ENCODE measurements around the gene TPRG1L. TPM values are rescaled to one million over a fixed set of nuclear protein-coding genes. Genes with fewer than 3 reads are reported as not detected.

The TPRG1L gene
- total RNA-seq, 1 experiment from 2014 or later, result 24.0 TPM

DNA sequence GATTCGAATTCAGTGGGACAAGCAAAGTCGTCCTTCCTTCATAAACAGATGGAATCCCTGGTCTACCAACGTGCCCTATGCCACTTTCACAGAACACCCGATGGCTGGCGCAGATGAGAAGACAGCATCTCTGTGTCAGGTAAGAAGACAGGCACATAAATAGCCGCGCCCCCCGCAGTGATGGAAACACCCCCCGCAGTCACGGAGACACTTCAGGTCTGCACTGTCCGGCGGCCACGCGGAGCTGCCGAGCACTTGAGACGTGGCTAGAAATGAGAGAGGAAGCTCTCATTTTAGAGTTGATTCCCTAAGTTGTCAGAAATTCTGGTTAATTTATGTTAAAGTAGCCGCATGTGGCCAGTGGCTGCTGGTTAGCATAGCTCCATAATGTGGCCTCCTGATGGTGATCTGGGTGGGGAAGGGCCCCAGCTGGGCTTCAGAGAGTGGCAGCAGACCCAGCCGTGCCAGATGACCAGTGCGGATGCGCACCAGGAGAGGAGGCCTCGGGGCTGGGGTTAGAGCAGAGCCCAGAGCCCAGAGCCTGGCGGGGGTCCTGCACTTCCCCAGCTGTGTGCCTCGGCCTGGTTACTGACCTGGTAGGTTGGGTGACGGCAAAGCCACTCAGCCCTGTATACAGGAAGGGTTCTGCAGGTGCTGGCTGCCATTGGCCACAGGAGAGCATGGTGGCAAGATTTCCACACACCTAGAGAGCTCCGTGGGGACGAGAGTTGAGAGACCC lies 2.9 kb downstream of the TPRG1L start:
- Histone ChIP-seq H3K23ac (ENCODE audit: insufficient read length, low read depth, low read length) (no peak overlapping the region), H3K27ac (ENCODE audit: insufficient read length, low read depth, low read length) (no peak overlapping the region), H4K20me1 (ENCODE audit: control insufficient read depth, insufficient read depth, insufficient read length) (no peaks in the 10 kb centered on the region), H3K9me3 (ENCODE audit: control insufficient read depth, low read depth, low read length) (no peaks in the 10 kb centered on the region), H2BK5ac (ENCODE audit: insufficient read length, low read length) (no peak overlapping the region), H3K79me2 (ENCODE audit: insufficient read depth, low read length) (no peaks in the 10 kb centered on the region), H4K91ac (ENCODE audit: insufficient read length, low read depth, low read length) (no peak overlapping the region), H2AFZ (ENCODE audit: low read length) (no peak overlapping the region), H2BK120ac (ENCODE audit: low read depth, low read length, poor library complexity, severe bottlenecking) (no peak overlapping the region), H3K4me2 (ENCODE audit: insufficient read depth, insufficient read length, low read length) (no peak overlapping the region), H2AK5ac (ENCODE audit: insufficient read length, low read length) (no peak overlapping the region), H3K23me2 (ENCODE audit: insufficient read length, low read depth, low read length, poor library complexity, severe bottlenecking) (peaks cover 9% of the 10 kb centered on the region), H3T11ph (ENCODE audit: low read length) (no peak overlapping the region), H4K5ac (ENCODE audit: insufficient read length, low read depth, low read length) (no peak overlapping the region), H2BK20ac (ENCODE audit: low read depth, low read length, poor library complexity, severe bottlenecking) (no peak overlapping the region), H2BK12ac (ENCODE audit: insufficient read length, low read depth, low read length) (no peak overlapping the region), H3K27me3 (ENCODE audit: insufficient read depth, low read length) (no peaks in the 10 kb centered on the region), H4K8ac (replicated peaks; ENCODE audit: insufficient read length, low read depth, low read length) (no peak overlapping the region), H3K79me1 (ENCODE audit: insufficient read depth, low read depth, low read length, poor library complexity, severe bottlenecking) (no peaks in the 10 kb centered on the region), H3K4ac (ENCODE audit: low read depth, low read length) (no peak overlapping the region), H2BK15ac (ENCODE audit: low read depth, low read length) (no peak overlapping the region), H3K9ac (ENCODE audit: extremely low read depth, insufficient read length, low read length) (no peak overlapping the region), H3K56ac (ENCODE audit: insufficient read length, low read depth, low read length) (no peak overlapping the region), H3K18ac (ENCODE audit: insufficient read length, low read depth, low read length) (no peak overlapping the region), H3K4me1 (ENCODE audit: insufficient read depth, low read length) (no peaks in the 10 kb centered on the region), H3K14ac (ENCODE audit: insufficient read depth, low read length) (no peak overlapping the region)
- H3K36me3 Mint-ChIP-seq (ENCODE audit: insufficient read depth in 1 of 3, low read depth in 3 of 3), result peaks cover 4 to 31% (median 29%) of the 10 kb centered on the region in 3 experiments; a peak in 6 of 7 replicates
- TF ChIP-seq, protein P1, sequence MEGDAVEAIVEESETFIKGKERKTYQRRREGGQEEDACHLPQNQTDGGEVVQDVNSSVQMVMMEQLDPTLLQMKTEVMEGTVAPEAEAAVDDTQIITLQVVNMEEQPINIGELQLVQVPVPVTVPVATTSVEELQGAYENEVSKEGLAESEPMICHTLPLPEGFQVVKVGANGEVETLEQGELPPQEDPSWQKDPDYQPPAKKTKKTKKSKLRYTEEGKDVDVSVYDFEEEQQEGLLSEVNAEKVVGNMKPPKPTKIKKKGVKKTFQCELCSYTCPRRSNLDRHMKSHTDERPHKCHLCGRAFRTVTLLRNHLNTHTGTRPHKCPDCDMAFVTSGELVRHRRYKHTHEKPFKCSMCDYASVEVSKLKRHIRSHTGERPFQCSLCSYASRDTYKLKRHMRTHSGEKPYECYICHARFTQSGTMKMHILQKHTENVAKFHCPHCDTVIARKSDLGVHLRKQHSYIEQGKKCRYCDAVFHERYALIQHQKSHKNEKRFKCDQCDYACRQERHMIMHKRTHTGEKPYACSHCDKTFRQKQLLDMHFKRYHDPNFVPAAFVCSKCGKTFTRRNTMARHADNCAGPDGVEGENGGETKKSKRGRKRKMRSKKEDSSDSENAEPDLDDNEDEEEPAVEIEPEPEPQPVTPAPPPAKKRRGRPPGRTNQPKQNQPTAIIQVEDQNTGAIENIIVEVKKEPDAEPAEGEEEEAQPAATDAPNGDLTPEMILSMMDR (conservative IDR thresholded peaks at IDR 0.05), result no peak
- no peak overlapping the region for H3K4me3 Mint-ChIP-seq
- H3K27ac Mint-ChIP-seq, result no peak overlapping the region
- no peaks in the 10 kb centered on the region for H3K9me3 Mint-ChIP-seq
- no CpG with 5 or more reads among the region's 26 CpGs for WGBS (ENCODE audit: extremely low coverage, insufficient read length, low lambda C conversion rate)
- peaks cover 5% of the 10 kb centered on the region for H3K27me3 Mint-ChIP-seq (ENCODE audit: low read depth)
- H3K4me1 Mint-ChIP-seq, result peaks cover 16 to 27% of the 10 kb centered on the region in 2 experiments
- no peak for DNase-seq

All from H9 (cell line).